Fibroblast of lung (primary cell): Measurements from ENCODE around the gene MIOS.

Experiments
- EZH2 ChIP-seq: IDR thresholded peaks from 2 replicates; pipeline ENCODE4 v1.5.1; 2012; ENCODE audit warnings: low read length, control low read depth, mild to moderate bottlenecking; ENCODE audit errors: missing control alignments
- TF ChIP-seq, protein P1 (sequence below), 2 donors: IDR thresholded peaks in 1 of 2; conservative IDR thresholded peaks in 1 of 2; 1 replicate in 1 of 2; 2 replicates in 1 of 2; pipeline ENCODE4 v1.5.1; 2011 to 2012; ENCODE audit warnings: low read length in 2 of 2, control low read depth in 1 of 2, inconsistent platforms in 1 of 2, low read depth in 1 of 2, mild to moderate bottlenecking in 1 of 2

DNA sequence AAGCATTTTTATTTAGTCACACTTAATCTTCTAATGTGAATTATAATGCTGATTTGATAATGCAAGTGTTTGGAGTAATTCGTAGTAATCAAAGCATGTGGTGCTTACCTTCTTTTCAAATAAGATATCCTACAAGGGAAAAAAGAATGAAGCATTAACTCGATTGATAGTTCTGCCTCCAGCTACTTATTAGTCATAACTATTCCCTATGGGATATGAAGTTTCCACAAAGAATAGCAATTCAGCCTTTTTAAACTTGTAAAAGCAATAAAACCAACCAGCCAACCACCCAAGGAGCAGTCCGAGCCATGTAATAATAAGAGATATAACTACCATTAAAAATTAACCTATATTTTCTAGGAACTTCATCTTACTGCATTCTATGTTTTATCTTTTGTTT, 42.6 kb upstream of the MIOS start:
- no peak for TF ChIP-seq EZH2
- TF ChIP-seq, protein P1, sequence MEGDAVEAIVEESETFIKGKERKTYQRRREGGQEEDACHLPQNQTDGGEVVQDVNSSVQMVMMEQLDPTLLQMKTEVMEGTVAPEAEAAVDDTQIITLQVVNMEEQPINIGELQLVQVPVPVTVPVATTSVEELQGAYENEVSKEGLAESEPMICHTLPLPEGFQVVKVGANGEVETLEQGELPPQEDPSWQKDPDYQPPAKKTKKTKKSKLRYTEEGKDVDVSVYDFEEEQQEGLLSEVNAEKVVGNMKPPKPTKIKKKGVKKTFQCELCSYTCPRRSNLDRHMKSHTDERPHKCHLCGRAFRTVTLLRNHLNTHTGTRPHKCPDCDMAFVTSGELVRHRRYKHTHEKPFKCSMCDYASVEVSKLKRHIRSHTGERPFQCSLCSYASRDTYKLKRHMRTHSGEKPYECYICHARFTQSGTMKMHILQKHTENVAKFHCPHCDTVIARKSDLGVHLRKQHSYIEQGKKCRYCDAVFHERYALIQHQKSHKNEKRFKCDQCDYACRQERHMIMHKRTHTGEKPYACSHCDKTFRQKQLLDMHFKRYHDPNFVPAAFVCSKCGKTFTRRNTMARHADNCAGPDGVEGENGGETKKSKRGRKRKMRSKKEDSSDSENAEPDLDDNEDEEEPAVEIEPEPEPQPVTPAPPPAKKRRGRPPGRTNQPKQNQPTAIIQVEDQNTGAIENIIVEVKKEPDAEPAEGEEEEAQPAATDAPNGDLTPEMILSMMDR (conservative IDR thresholded peaks at IDR 0.05 in 1 of 2, IDR thresholded peaks at IDR 0.05 in 1 of 2; ENCODE audit: low read depth in 1 of 2, low read length in 2 of 2), result no peak
